ENCODE data around the gene ARHGAP45. TPM values are rescaled to one million over a fixed set of nuclear protein-coding genes. Genes with fewer than 3 reads are reported as not detected.

The ARHGAP45 gene
- total RNA-seq, 3 donors from 2014 or later (not counting 1 experiment from before 2014, with no cell fraction given) = 535 to 601 (median 560) TPM

DNA sequence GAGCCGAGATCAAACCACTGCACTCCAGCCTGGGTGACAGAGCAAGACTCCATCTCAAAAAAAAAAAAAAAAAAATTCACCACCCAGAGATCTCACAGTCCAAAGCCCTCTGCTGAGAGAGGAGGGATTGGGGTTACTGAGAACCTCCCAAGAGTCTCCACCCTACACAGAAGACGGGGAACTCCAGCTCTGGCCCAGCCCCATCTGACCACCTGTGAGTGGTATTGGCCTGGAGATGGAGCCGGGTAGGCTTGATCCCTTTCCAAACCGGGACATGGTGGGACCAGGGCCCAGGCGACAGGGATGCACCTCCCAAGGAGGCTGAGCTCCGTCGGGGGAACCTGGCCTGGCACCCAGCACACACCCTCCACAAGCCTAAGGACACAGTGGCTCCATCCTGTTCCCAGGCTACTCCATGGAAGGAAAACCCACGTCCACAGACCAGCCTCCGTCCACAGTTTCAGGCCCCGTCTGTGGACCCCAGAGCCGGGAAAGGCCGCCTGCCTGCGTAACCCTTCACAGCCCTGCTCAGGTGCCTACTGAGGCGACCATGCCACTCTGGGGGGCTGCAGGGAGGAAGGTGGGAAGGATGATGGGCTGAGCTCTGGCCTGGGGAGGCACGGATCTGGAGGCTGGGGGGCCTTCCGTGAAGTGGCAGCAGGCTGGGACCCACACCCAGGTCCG lies 47.9 kb upstream of the ARHGAP45 start:
- Mint-ChIP-seq H3K9me3 (no peaks in the 10 kb centered on the region), H3K36me3 (no peaks in the 10 kb centered on the region), H3K4me1 (peaks cover 24 to 54% of the 10 kb centered on the region in 2 donors), H3K27me3 (ENCODE audit: low read depth in 2 of 2) (peaks cover 0 to 3% of the 10 kb centered on the region in 2 donors), H3K27ac (peak overlapping the region; percentile 31 to 100), H3K4me3 (peak overlapping the region; percentile 56)
- Histone ChIP-seq H3K4me1 (ENCODE audit: control insufficient read depth, insufficient read depth, low read length) (peaks cover 69% of the 10 kb centered on the region), H3K4me3 (ENCODE audit: low read length) (no peak overlapping the region), H3K27ac (ENCODE audit: low read length) (no peak overlapping the region), H3K9me3 (ENCODE audit: control insufficient read depth, insufficient read depth, low read length) (no peaks in the 10 kb centered on the region), H3K27me3 (ENCODE audit: control insufficient read depth, insufficient read depth, low read length) (no peaks in the 10 kb centered on the region), H3K36me3 (ENCODE audit: control insufficient read depth, insufficient read depth, low read length) (peaks cover 13% of the 10 kb centered on the region)
- intact Hi-C loops (cut with micrococcal nuclease) = no loop called here
- TF ChIP-seq, protein P1, sequence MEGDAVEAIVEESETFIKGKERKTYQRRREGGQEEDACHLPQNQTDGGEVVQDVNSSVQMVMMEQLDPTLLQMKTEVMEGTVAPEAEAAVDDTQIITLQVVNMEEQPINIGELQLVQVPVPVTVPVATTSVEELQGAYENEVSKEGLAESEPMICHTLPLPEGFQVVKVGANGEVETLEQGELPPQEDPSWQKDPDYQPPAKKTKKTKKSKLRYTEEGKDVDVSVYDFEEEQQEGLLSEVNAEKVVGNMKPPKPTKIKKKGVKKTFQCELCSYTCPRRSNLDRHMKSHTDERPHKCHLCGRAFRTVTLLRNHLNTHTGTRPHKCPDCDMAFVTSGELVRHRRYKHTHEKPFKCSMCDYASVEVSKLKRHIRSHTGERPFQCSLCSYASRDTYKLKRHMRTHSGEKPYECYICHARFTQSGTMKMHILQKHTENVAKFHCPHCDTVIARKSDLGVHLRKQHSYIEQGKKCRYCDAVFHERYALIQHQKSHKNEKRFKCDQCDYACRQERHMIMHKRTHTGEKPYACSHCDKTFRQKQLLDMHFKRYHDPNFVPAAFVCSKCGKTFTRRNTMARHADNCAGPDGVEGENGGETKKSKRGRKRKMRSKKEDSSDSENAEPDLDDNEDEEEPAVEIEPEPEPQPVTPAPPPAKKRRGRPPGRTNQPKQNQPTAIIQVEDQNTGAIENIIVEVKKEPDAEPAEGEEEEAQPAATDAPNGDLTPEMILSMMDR (IDR thresholded peaks at IDR 0.05) = no peak
- DNase-seq = no peak
- 80% methylated on average over 16 of the region's 17 CpGs for WGBS (ENCODE audit: insufficient coverage)
- no peak for ATAC-seq

GRCh38 chr19:1019616-1019961 lies 47.4 kb upstream of the ARHGAP45 start:
- Histone ChIP-seq H3K4me1 (ENCODE audit: control insufficient read depth, insufficient read depth, low read length) (peaks cover 69% of the 10 kb centered on the region), H3K27me3 (ENCODE audit: control insufficient read depth, insufficient read depth, low read length) (no peaks in the 10 kb centered on the region)
- peaks cover 24 to 54% of the 10 kb centered on the region in 2 donors for H3K4me1 Mint-ChIP-seq

DNA sequence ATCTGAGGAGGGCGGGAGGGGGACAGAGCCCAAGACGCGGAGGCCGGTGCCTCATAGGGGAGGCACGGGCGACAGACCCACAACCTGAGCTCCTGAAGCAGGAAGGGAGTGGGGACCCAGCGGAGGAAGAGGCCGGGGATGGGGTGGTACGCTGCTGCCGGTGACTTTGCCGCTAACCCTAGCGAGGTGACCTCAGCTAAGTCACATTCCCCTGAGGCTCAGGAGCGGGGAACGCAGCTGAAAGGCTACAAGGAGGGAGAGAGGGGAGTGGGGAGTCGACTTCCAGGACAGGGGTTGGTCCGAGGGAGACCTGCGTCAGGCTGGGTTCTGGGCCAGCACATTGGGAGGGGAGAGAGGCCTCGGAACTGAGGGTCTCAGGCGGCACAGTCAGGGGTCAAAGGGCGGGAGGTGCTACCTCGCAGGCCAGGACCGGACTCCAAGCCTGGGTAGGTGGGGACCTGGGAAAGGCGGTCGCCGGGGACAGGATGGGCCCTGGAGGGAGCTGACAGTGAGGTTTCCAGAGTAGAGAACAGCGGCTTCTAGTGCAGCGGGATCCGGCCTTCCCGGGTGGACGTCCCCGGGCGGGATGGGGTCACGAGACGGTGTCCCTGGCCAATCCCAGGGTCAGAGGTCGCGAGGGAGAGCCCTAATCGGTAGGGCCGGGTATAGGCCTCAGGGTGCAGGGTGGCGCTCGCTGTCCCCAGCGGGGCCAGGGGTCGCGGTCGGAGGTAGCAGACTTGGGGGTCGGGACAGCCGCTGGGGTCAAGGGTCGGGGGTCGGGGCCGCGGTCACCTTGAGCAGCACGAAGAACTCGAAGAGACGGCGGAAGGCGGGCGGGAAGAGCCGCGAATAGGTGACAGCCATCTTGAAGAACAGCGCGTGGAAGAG lies 46.7 kb upstream of the ARHGAP45 start:
- H3K9me3 Mint-ChIP-seq = no peaks in the 10 kb centered on the region
- DNase-seq = peak; percentile 43 to 53
- H3K4me1 Mint-ChIP-seq = peaks cover 24 to 54% of the 10 kb centered on the region in 2 donors

More at GRCh38 chr19:1019616-1019961, 47.4 kb upstream of the ARHGAP45 start:
- Histone ChIP-seq H3K36me3 (ENCODE audit: control insufficient read depth, insufficient read depth, low read length) (peaks cover 9% of the 10 kb centered on the region), H3K27ac (ENCODE audit: low read length) (no peak overlapping the region), H3K4me3 (ENCODE audit: low read length) (peak overlapping the region; percentile 94), H3K9me3 (ENCODE audit: control insufficient read depth, insufficient read depth, low read length) (no peaks in the 10 kb centered on the region)
- 75% methylated on average over 18 of the region's 18 CpGs for WGBS (ENCODE audit: insufficient coverage)
- TF ChIP-seq, protein P1 (IDR thresholded peaks at IDR 0.05) = no peak
- no peaks in the 10 kb centered on the region for H3K9me3 Mint-ChIP-seq
- DNase-seq = no peak
- intact Hi-C loops (cut with micrococcal nuclease) = no loop called here
- H3K36me3 Mint-ChIP-seq = no peaks in the 10 kb centered on the region
- peak overlapping the region; percentile 56 for H3K4me3 Mint-ChIP-seq
- no peak for ATAC-seq
- H3K27ac Mint-ChIP-seq = peak overlapping the region in 1 of 2 donors; percentile 100
- H3K27me3 Mint-ChIP-seq (ENCODE audit: low read depth in 2 of 2) = peaks cover 0 to 3% of the 10 kb centered on the region in 2 donors

More for the DNA sequence above, 46.7 kb upstream of the ARHGAP45 start:
- H3K9me3 ChIP-seq (ENCODE audit: control insufficient read depth, insufficient read depth, low read length) = no peaks in the 10 kb centered on the region
- peaks cover 9% of the 10 kb centered on the region for H3K36me3 ChIP-seq (ENCODE audit: control insufficient read depth, insufficient read depth, low read length)
- no peaks in the 10 kb centered on the region for H3K27me3 ChIP-seq (ENCODE audit: control insufficient read depth, insufficient read depth, low read length)
- intact Hi-C loops (cut with micrococcal nuclease) = loop anchor here (2.0 to 5.0 kb wide), 2 partner anchors 21 to 227 kb away; partner anchors contain the start of genes ABCA7 and MIDN
- no peak for ATAC-seq
- peak overlapping the region; percentile 100 for H3K27ac Mint-ChIP-seq
- H3K27ac ChIP-seq (ENCODE audit: low read length) = peak overlapping the region; percentile 100
- TF ChIP-seq, protein P1 (IDR thresholded peaks at IDR 0.05) = no peak
- peaks cover 0 to 3% of the 10 kb centered on the region in 2 donors for H3K27me3 Mint-ChIP-seq (ENCODE audit: low read depth in 2 of 2)
- peak overlapping the region; percentile 92 for H3K4me3 Mint-ChIP-seq
- no peaks in the 10 kb centered on the region for H3K36me3 Mint-ChIP-seq
- under 1% methylated on average over 60 of the region's 60 CpGs for WGBS (ENCODE audit: insufficient coverage)
- H3K4me3 ChIP-seq (ENCODE audit: low read length) = peak overlapping the region; percentile 94
- H3K4me1 ChIP-seq (ENCODE audit: control insufficient read depth, insufficient read depth, low read length) = peaks cover 68% of the 10 kb centered on the region
